HepG2 (cell line): Measurements from ENCODE around the gene DMBT1. TPM values are rescaled to one million over a fixed set of nuclear protein-coding genes. Genes with fewer than 3 reads are reported as not detected.

Experiments used
- ATAC-seq: fragments of 200-7000 bp; cut with Tn5 transposase; 3 replicates; pipeline ENCODE4 v1.9.1; 2020; ENCODE audit warnings: mild to moderate bottlenecking, moderate library complexity
- BruUV-seq: library from RNA; stranded (reverse); fragments of 400-500 nt; replicated peaks from 2 replicates; lab custom pipeline; 2021; lab: Mats Ljungman, UMichigan
- CTCF ChIA-PET: fragments of 300-600 bp; formaldehyde crosslinking; extraction: SDS; loops from one replicate; lab custom pipeline; 2021; ENCODE audit warnings: low total read pairs, inconsistent platforms, low intra/inter-chr PET ratio; lab: Yijun Ruan, JAX
- POLR2A ChIA-PET: fragments of 350-600 bp; sonication (Branson Sonifier 250); formaldehyde crosslinking; loops from one replicate; lab custom pipeline; 2020; ENCODE audit warnings: antibody characterized with exemption, inconsistent platforms; lab: Yijun Ruan, JAX
- DNase-seq: peaks from one replicate; pipeline ENCODE4 v3.0.0-alpha.2; 2015; ENCODE audit warnings: low spot score
- FAIRE-seq: peaks from 3 replicates; lab custom pipeline; 2011; peaks lifted over from hg19 to GRCh38; lab: Jason Lieb, UNC
- H2AFZ ChIP-seq: one replicate; pipeline ENCODE4 v1.6.1; 2011; ENCODE audit warnings: low read length, inconsistent platforms
- H3K27ac ChIP-seq: fragments of 300-600 bp; 3 replicates; pipeline ENCODE4 v1.8.0; 2011; ENCODE audit warnings: mixed run types, mild to moderate bottlenecking, mixed read lengths, low read length, inconsistent platforms; ENCODE audit not compliant: insufficient read depth; ENCODE audit errors: extremely low read length
- H3K27me3 ChIP-seq, 2 experiments: fragments of 200-600 bp in 1 of 2; 2 replicates in 1 of 2; 3 replicates in 1 of 2; pipeline versions ENCODE4 v1.6.0 to v1.8.0; 2011; ENCODE audit warnings: low read length in 2 of 2, mild to moderate bottlenecking in 2 of 2, moderate library complexity in 2 of 2, inconsistent platforms in 1 of 2; ENCODE audit not compliant: insufficient read depth in 2 of 2, control insufficient read depth in 1 of 2
- H3K36me3 ChIP-seq, 2 experiments: fragments of 200-600 bp in 1 of 2; replicated peaks in 1 of 2; 2 replicates in 1 of 2; 3 replicates in 1 of 2; pipeline versions ENCODE4 v1.5.1 to v1.8.0; 2011; ENCODE audit warnings: low read length in 2 of 2, inconsistent platforms in 1 of 2; ENCODE audit not compliant: insufficient read depth in 2 of 2, control insufficient read depth in 1 of 2
- H3K4me1 ChIP-seq: 2 replicates; pipeline ENCODE4 v1.5.1; 2012; ENCODE audit warnings: low read length, inconsistent platforms; ENCODE audit not compliant: insufficient read depth
- H3K4me2 ChIP-seq: 2 replicates; pipeline ENCODE4 v1.6.0; 2011; ENCODE audit warnings: low read depth, low read length, inconsistent platforms
- H3K4me3 ChIP-seq, 3 experiments: fragments of 200-600 bp in 1 of 3; sonication (generic), shearing (Covaris generic) in 1 of 3; replicated peaks in 1 of 3; 2 replicates each; pipeline ENCODE4 v1.5.1; 2011 to 2016; ENCODE audit warnings: low read length in 3 of 3, inconsistent platforms in 2 of 3, low read depth in 2 of 3, mild to moderate bottlenecking in 2 of 3, control low read depth in 1 of 3, mixed read lengths in 1 of 3; ENCODE audit not compliant: insufficient read depth in 1 of 3
- H3K79me2 ChIP-seq: one replicate; pipeline ENCODE4 v1.6.1; 2011; ENCODE audit warnings: low read length, inconsistent platforms; ENCODE audit not compliant: insufficient read depth
- H3K9ac ChIP-seq: 2 replicates; pipeline ENCODE4 v1.6.0; 2011; ENCODE audit warnings: mild to moderate bottlenecking, low read depth, low read length, inconsistent platforms; ENCODE audit not compliant: insufficient read depth
- H3K9me3 ChIP-seq: 2 replicates; pipeline ENCODE4 v1.5.1; 2012; ENCODE audit warnings: mild to moderate bottlenecking, low read length
- H4K20me1 ChIP-seq: 2 replicates; pipeline ENCODE4 v1.6.0; 2011; ENCODE audit warnings: inconsistent platforms, mild to moderate bottlenecking, low read length, moderate library complexity; ENCODE audit not compliant: insufficient read depth
- POLR2G ChIP-seq: fragments of 200-400 bp; formaldehyde crosslinking; IDR thresholded peaks from 2 replicates; pipeline ENCODE4 v1.6.1; 2018; ENCODE audit warnings: mild to moderate bottlenecking, low read depth, low read length, moderate library complexity
- SIX4 ChIP-seq: sonication (generic); formaldehyde crosslinking; IDR thresholded peaks from 2 replicates; pipeline ENCODE4 v1.4.0; 2020; ENCODE audit warnings: missing genetic modification reagents
- TCF7 ChIP-seq: sonication (generic); IDR thresholded peaks from 2 replicates; pipeline ENCODE4 v1.6.1; 2016; ENCODE audit warnings: antibody characterized with exemption, low read depth
- ZHX1 ChIP-seq: sonication (generic); formaldehyde crosslinking; IDR thresholded peaks from 2 replicates; pipeline ENCODE4 v1.8.1; 2022; ENCODE audit warnings: low read depth, mild to moderate bottlenecking, missing genetic modification reagents
- ZNF281 ChIP-seq: sonication (generic); formaldehyde crosslinking; IDR thresholded peaks from 2 replicates; pipeline ENCODE4 v1.4.0; 2020; ENCODE audit warnings: missing genetic modification reagents, borderline replicate concordance
- ZNF30 ChIP-seq: sonication (generic); formaldehyde crosslinking; IDR thresholded peaks from 2 replicates; pipeline ENCODE4 v1.5.0; 2020; ENCODE audit warnings: mild to moderate bottlenecking, missing genetic modification reagents
- ZNF33A ChIP-seq: sonication (generic); formaldehyde crosslinking; IDR thresholded peaks from 2 replicates; pipeline ENCODE4 v1.5.1; 2020; ENCODE audit warnings: missing genetic modification reagents, mild to moderate bottlenecking, moderate library complexity, borderline replicate concordance
- WGBS: methylation state at CpG from one replicate; pipeline ENCODE4 v1.1.6; 2017; ENCODE audit warnings: low lambda C conversion rate; 5-methylcytosine and 5-hydroxymethylcytosine counted together
- in situ Hi-C: cut with HindIII; loops from 2 replicates; pipeline ENCODE4 v1.10.0; 2017; ENCODE audit warnings: low pct_unique_long_range_greater_than_20kb; ENCODE audit not compliant: extremely low pct_ligation_motif_present
- intact Hi-C: fragments of 100-400 bp; cut with micrococcal nuclease; formaldehyde crosslinking; loops from one replicate; pipeline ENCODE4 v1.10.0; 2022; ENCODE audit not compliant: unreplicated experiment
- polyA plus RNA-seq, 8 experiments: library from polyadenylated mRNA; depleted of rRNA in 3 of 8; stranded (reverse) in 7 of 8; unstranded in 1 of 8; fragments of >200 nt; fragmentation: Illumina TruSeq in 4 of 8; extraction: Trizol in 4 of 8; gene quantifications; 2 replicates each; pipeline versions ENCODE4 v1.2.1 to v1.2.3, GENCODE V29; 2011 to 2016; ENCODE audit warnings: low read depth in 4 of 8, missing spikeins in 1 of 8, mixed read lengths in 1 of 8; ENCODE audit not compliant: insufficient read depth in 1 of 8
- total RNA-seq, 5 experiments: library from RNA; depleted of rRNA; stranded (reverse); fragments of >200 nt; fragmentation: Illumina TruSeq; extraction: Trizol; gene quantifications; 2 replicates each; pipeline ENCODE4 v1.2.3, GENCODE V29; 2016; ENCODE audit warnings: low read depth in 1 of 5
- TF ChIP-seq, protein P1 (sequence below): sonication (generic); formaldehyde crosslinking; IDR thresholded peaks from 2 replicates; pipeline ENCODE4 v1.4.0; 2020; ENCODE audit warnings: missing genetic modification reagents

The DMBT1 gene
- total and polyA plus RNA-seq, 2 of the 13 experiments (the other 11 are each of a cell fraction or from before 2014, with no cell fraction given), result not detected

DNA sequence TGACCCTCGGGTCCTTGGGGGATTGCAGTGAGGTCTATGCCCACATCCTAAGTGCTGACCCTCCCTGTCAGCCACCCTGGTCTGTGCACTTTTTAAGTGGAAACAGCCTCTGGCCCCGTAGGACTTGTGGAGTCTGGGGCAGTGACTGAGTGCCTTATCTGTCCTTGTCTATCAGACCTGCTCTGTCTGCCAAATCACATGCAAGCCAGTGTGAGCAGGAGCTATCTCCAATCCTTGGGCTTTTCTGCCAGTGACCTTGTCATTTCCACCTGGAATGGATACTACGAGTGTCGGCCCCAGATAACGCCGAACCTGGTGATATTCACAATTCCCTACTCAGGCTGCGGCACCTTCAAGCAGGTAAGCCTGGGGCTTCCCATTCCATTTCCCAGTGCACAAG lies 76.4 kb downstream of the DMBT1 start:
- H3K4me2 ChIP-seq, result no peak overlapping the region
- no peaks in the 10 kb centered on the region for H3K36me3 ChIP-seq
- TF ChIP-seq TCF7 (no peak), SIX4 (CRISPR knock-in tag) (no peak), ZNF281 (no peak), POLR2G (no peak), ZNF33A (no peak), ZHX1 (CRISPR knock-in tag) (no peak), ZNF30 (no peak)
- TF ChIP-seq, protein P1, sequence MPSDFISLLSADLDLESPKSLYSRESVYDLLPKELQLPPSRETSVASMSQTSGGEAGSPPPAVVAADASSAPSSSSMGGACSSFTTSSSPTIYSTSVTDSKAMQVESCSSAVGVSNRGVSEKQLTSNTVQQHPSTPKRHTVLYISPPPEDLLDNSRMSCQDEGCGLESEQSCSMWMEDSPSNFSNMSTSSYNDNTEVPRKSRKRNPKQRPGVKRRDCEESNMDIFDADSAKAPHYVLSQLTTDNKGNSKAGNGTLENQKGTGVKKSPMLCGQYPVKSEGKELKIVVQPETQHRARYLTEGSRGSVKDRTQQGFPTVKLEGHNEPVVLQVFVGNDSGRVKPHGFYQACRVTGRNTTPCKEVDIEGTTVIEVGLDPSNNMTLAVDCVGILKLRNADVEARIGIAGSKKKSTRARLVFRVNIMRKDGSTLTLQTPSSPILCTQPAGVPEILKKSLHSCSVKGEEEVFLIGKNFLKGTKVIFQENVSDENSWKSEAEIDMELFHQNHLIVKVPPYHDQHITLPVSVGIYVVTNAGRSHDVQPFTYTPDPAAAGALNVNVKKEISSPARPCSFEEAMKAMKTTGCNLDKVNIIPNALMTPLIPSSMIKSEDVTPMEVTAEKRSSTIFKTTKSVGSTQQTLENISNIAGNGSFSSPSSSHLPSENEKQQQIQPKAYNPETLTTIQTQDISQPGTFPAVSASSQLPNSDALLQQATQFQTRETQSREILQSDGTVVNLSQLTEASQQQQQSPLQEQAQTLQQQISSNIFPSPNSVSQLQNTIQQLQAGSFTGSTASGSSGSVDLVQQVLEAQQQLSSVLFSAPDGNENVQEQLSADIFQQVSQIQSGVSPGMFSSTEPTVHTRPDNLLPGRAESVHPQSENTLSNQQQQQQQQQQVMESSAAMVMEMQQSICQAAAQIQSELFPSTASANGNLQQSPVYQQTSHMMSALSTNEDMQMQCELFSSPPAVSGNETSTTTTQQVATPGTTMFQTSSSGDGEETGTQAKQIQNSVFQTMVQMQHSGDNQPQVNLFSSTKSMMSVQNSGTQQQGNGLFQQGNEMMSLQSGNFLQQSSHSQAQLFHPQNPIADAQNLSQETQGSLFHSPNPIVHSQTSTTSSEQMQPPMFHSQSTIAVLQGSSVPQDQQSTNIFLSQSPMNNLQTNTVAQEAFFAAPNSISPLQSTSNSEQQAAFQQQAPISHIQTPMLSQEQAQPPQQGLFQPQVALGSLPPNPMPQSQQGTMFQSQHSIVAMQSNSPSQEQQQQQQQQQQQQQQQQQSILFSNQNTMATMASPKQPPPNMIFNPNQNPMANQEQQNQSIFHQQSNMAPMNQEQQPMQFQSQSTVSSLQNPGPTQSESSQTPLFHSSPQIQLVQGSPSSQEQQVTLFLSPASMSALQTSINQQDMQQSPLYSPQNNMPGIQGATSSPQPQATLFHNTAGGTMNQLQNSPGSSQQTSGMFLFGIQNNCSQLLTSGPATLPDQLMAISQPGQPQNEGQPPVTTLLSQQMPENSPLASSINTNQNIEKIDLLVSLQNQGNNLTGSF (CRISPR knock-in tag), result no peak
- peaks cover 0 to 11% of the 10 kb centered on the region in 2 experiments; a peak in 3 of 5 replicates for H3K27me3 ChIP-seq
- BruUV-seq, result no TSS peak
- H3K27ac ChIP-seq, result no peak overlapping the region
- FAIRE-seq (no peak), DNase-seq (no peak), ATAC-seq (no peak)
- ChIA-PET CTCF (no interaction called here), POLR2A (no interaction called here)
- no peaks in the 10 kb centered on the region for H3K4me1 ChIP-seq
- H3K79me2 ChIP-seq, result no peaks in the 10 kb centered on the region
- H3K9me3 ChIP-seq, result no peaks in the 10 kb centered on the region
- H4K20me1 ChIP-seq, result no peaks in the 10 kb centered on the region
- intact Hi-C loops (no loop called here), in situ Hi-C loops (loop anchor here (25.0 kb wide), 1 partner anchor 925 kb away; no protein-coding TSS in a partner anchor)
- no peak overlapping the region for H2AFZ ChIP-seq
- H3K9ac ChIP-seq, result no peak overlapping the region
- 49% methylated on average over 7 of the region's 7 CpGs for WGBS
- H3K4me3 ChIP-seq, result no peak overlapping the region
